OCI-LY7 (cell line): Measurements from ENCODE around the gene KIAA0232.

Experiments used
- CTCF ChIP-seq: fragments of 200-600 bp; sonication (generic); conservative IDR thresholded peaks from 2 replicates; pipeline ENCODE4 v1.5.1; 2014; ENCODE audit warnings: mild to moderate bottlenecking, antibody characterized with exemption, low read length, moderate library complexity, mixed read lengths
- EZH2phosphoT487 ChIP-seq: fragments of 200-600 bp; sonication (generic); IDR thresholded peaks from 2 replicates; pipeline ENCODE4 v1.6.1; 2018; ENCODE audit warnings: low read depth, borderline replicate concordance, mild to moderate bottlenecking, mixed run types, antibody characterized with exemption, low read length, moderate library complexity, mixed read lengths

GRCh38 chr4:6881908-6882307 lies 99.4 kb downstream of the KIAA0232 start:
- TF ChIP-seq EZH2phosphoT487 = no peak
- no peak for TF ChIP-seq CTCF
